ENCODE results near the gene DCST2.
A peak's percentile ranks its signal among the peaks of the same experiment; 100 is the strongest.

DCST2 gene

DNA sequence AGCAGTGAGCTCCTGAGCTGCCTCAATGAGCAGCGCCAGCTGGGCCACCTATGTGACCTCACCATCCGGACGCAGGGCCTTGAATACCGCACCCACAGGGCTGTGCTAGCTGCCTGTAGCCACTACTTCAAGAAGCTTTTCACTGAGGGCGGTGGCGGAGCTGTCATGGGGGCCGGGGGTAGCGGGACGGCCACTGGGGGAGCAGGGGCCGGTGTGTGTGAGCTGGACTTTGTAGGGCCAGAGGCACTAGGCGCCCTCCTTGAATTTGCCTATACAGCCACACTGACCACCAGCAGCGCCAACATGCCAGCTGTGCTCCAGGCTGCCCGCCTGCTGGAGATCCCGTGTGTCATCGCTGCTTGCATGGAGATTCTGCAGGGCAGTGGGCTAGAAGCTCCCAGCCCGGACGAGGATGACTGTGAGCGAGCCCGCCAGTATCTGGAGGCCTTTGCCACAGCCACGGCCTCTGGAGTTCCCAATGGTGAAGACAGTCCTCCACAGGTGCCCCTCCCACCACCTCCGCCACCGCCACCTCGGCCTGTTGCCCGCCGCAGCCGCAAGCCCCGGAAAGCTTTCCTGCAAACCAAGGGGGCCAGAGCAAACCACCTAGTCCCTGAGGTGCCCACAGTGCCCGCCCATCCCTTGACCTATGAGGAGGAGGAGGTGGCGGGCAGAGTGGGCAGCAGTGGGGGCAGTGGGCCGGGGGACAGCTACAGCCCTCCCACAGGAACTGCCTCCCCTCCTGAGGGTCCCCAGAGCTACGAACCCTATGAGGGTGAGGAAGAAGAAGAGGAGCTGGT, 18.7 kb downstream of the DCST2 start:
- TF ChIP-seq, protein P1, sequence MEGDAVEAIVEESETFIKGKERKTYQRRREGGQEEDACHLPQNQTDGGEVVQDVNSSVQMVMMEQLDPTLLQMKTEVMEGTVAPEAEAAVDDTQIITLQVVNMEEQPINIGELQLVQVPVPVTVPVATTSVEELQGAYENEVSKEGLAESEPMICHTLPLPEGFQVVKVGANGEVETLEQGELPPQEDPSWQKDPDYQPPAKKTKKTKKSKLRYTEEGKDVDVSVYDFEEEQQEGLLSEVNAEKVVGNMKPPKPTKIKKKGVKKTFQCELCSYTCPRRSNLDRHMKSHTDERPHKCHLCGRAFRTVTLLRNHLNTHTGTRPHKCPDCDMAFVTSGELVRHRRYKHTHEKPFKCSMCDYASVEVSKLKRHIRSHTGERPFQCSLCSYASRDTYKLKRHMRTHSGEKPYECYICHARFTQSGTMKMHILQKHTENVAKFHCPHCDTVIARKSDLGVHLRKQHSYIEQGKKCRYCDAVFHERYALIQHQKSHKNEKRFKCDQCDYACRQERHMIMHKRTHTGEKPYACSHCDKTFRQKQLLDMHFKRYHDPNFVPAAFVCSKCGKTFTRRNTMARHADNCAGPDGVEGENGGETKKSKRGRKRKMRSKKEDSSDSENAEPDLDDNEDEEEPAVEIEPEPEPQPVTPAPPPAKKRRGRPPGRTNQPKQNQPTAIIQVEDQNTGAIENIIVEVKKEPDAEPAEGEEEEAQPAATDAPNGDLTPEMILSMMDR (IDR thresholded peaks at IDR 0.05; ENCODE audit: low read length, missing control alignments) = no peak
- no peak for DNase-seq (ENCODE audit: low read depth)
- H3K4me3 ChIP-seq (replicated peaks; ENCODE audit: low read depth, low read length) = no peak overlapping the region

DNA sequence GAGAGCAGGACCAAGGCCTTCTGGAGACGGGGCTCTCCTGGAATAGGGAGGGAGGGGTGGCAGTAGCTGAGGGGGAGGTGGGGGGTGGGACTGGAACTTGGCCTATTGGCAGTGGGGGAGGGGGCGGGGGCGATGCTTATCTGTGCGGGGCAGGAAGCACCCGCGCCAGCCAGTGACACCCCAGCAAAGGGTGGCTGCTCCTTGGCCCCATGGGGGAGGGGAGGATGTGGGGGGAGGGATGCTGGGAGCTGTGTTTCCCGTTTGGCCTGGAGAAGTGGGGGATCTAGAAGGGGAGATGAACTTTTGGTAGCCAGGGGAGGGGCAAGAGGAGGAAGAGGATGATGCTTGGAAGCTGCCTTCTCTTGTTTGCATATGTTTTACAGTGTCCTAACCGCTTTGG, 19.9 kb downstream of the DCST2 start:
- DNase-seq (ENCODE audit: low read depth) = no peak
- TF ChIP-seq, protein P1 (IDR thresholded peaks at IDR 0.05; ENCODE audit: low read length, missing control alignments) = no peak
- no peak overlapping the region for H3K4me3 ChIP-seq (replicated peaks; ENCODE audit: low read depth, low read length)

- TF ChIP-seq, protein P1 (IDR thresholded peaks at IDR 0.05; ENCODE audit: low read length, missing control alignments) = no peak
- no peak overlapping the region for H3K4me3 ChIP-seq (replicated peaks; ENCODE audit: low read depth, low read length)
- DNase-seq (ENCODE audit: low read depth) = no peak
Observed at GRCh38 chr1:155012776-155013602, 20.6 kb downstream of the DCST2 start.

- no peak overlapping the region for H3K4me3 ChIP-seq (replicated peaks; ENCODE audit: low read depth, low read length)
- DNase-seq (ENCODE audit: low read depth) = peak; percentile 39
- TF ChIP-seq, protein P1 (IDR thresholded peaks at IDR 0.05; ENCODE audit: low read length, missing control alignments) = no peak
Observed at GRCh38 chr1:155012026-155012546, 21.5 kb downstream of the DCST2 start.

DNA sequence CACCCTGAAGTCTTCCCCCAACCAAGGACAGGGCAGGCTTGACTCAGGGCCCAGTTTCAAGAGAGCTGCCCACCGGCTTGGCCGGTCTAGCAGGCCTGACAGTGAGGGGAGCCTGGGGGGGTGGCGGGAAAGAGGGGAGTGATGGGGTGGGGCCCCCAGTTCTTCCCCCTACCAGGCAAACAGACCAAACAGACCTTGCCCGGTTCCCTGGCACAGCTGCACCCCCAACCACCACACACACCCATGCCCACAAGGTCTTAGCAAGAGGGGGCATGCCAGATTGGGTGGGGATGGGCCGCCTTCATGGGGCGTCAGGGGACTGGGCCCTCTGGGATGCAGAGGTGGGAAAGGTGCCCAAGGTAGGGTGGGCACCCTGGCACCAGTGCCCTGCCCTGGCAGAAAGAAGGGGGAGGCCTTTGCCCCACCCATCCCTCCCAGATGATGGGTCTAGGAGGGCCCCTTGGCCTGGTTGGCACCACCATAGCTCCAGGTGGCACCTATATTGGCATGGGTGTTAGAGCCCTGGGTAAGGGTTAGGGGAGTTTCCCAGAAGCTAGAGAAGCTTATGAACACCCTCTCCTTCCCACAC, 22.1 kb downstream of the DCST2 start:
- no peak for DNase-seq (ENCODE audit: low read depth)
- no peak overlapping the region for H3K4me3 ChIP-seq (replicated peaks; ENCODE audit: low read depth, low read length)
- TF ChIP-seq, protein P1 (IDR thresholded peaks at IDR 0.05; ENCODE audit: low read length, missing control alignments) = no peak

DNA sequence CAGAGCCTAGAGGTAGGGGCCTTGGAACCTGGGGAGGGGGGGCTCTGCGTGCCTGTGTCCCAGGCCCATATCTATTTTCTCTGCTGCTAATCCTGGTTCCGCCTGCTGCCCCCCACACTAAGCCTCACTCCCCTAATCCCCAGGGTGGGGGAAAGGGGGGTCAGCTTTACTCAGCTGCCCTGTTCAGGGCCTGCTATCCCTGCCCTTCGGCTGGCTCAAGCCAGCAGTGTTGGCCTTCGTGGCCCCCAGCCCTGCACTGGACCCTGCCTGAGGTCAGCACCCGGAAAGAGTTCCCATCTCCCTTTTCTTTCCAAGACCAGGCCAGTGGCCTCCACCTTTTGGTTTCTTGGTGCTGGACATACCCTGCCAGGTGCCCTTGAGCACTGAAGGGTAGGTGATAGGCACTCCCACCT, 22.6 kb downstream of the DCST2 start:
- H3K4me3 ChIP-seq (replicated peaks; ENCODE audit: low read depth, low read length) = no peak overlapping the region
- TF ChIP-seq, protein P1 (IDR thresholded peaks at IDR 0.05; ENCODE audit: low read length, missing control alignments) = no peak
- DNase-seq (ENCODE audit: low read depth) = no peak

Data from fibroblast of pulmonary artery (primary cell).